Stimulated activated CD4-positive, alpha-beta T cell treated with anti-CD3 and anti-CD28 coated beads, Interleukin-4, amount 100 ng/mL, for 24 hours (primary cell): ENCODE measurements around the gene CLK4.

Experiments
- DNase-seq: peaks from one replicate; pipeline ENCODE4 v3.0.0-alpha.2; 2020

Gene CLK4

GRCh38 chr5:178585421-178585820 is 41.4 kb downstream of the CLK4 start:
- DNase-seq: peak; percentile 29

DNA sequence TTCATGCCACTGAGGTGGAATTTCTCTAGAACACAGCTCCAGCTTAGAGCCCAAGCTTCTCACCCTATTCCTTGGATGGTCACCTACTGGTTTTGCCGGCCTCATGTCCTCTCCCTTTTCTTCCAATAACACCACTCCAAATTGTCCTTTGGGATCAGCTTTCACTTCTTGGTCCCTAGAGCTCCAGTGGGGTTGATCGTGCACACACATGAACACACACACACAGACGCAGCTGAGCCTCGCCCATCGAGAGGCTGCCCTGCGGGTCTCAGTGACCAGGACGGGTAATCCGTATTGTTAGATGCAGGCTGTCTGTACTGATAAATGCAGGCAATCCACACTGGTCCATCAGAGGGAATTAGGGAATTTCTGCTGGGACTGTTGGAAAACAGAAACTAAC is 43.6 kb downstream of the CLK4 start:
- no peak for DNase-seq

DNA sequence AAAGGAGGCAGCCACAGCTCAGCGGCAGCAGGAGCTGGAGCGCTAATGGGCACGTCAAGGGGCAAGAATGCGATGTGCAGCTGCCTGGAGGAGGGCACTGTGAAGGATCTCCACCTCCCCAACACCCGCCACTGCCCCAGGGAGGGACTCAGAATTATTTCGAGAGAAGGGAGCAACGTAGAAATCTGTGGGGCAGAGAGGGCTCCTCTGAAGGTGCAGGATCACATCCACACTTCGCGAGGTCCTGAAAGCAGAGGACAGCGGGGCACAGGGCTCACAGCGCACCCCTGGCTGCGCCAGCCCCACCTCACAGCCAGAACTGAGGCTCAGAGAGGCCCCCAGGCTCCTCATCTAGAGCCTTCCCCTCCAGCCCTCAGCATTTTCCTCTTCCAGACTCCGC is 44.6 kb downstream of the CLK4 start:
- no peak for DNase-seq

- DNase-seq: no peak
Measured at GRCh38 chr5:178581621-178582020, 45.2 kb downstream of the CLK4 start.

DNA sequence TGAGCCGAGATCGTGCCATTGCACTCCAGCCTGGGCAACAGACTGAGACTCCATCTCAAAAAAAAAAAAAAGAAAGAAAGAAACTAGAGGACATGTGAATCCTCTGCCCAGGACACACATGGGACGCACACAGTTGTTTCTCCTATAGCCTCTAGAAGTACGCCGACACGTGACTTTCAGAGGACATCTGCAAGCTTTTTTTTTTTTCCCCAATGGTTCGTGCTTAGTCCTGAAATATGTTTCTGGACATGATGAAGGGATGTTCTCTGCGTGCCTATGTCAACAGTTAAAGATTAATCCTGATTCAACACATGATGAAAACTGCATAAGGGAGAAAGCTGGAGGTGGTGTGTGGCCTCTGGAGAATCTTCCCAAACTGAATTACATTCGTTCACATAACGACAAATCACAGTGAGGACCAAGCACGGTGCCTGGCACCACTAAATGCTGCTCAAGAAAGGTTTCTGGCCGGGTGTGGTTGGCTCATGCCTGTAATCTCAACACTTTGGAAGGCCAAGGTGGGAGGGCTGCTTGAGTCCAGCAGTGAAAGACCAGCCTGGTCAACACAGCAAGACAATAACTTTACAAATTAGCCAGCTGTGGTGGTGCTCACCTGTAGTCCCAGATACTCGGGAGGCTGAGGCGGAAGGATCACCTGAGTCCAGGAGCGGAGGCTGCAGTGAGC is 46.4 kb downstream of the CLK4 start:
- no peak for DNase-seq

DNA sequence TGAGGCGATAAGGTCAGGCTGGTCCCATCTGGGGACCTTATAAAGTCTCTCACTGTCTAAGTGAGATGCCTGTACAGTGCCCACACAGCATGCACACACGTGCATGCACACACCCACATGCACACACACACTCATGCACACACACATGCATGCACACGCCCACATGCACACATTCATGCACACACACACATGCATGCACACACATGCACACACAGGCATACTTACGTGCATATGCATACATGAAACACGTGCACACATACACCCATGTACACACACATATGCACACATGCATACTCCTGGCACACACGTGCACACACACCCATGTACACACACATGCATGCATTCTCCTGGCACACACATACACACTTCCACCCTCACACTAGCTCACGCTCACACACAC is 48.9 kb downstream of the CLK4 start:
- no peak for DNase-seq

DNA sequence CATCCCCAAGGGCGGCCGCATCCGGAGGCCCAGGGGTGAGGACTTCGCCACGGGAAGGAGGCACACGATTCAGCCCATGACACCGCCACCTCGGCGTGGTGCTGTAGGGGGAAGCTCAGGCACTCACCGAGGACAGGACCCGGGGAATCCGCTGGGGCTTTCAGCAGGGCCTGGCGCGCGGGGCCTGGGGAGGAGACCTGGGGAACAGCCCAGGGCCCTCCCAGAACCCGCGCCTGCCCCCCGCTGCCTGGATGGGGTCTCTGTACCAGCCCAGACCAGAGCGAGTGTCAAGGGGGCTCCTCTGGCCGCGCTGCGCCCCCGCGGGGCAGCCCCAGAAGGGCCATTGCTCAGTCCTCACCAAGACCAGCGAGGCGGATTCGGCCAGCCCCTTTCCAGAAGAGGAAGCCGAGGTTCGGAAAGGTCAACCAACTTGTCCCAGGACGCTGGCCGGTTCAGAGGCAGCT is 49.4 kb downstream of the CLK4 start:
- no peak for DNase-seq

- no peak for DNase-seq
Measured at GRCh38 chr5:178576591-178577351, 50.1 kb downstream of the CLK4 start.

DNA sequence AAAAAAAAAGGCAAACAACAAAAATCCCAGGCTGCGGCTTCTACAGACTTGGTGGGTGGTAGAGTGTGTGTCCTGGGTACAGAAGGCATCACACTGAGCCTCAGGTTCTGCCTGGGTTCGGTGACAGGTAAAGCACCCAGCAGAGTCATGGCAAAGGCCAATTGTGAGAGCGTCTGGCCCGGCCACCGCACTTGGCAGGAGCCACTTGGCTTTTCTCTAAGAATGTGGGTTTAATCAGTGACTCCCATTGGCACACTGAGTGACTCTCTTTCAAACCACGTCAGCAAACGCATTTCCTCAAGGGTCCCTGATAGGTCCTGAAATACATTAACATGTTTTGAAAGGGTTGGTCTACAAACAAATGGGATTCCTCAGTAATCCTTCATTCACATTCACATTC is 53.6 kb downstream of the CLK4 start:
- DNase-seq: no peak

DNA sequence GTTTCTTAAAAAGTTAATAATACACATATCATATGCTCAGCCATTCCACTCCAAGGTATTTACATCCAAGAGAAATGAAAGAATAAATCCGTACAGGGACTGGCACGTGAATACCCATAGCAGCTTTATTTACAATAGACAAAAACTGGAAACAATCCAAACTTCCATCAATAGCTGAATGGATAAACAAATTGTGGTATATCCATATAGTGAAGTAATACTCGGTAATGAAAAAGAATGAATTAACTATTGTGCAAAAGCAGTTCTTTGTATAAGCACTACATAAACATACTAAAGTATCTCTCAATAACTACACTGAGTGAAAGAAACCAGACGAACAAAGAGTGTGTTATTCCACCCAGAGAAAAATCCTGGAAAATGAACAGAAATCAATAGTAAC is 54.2 kb downstream of the CLK4 start:
- DNase-seq: no peak

GRCh38 chr5:178569485-178569884 is 57.4 kb downstream of the CLK4 start:
- DNase-seq: no peak

DNA sequence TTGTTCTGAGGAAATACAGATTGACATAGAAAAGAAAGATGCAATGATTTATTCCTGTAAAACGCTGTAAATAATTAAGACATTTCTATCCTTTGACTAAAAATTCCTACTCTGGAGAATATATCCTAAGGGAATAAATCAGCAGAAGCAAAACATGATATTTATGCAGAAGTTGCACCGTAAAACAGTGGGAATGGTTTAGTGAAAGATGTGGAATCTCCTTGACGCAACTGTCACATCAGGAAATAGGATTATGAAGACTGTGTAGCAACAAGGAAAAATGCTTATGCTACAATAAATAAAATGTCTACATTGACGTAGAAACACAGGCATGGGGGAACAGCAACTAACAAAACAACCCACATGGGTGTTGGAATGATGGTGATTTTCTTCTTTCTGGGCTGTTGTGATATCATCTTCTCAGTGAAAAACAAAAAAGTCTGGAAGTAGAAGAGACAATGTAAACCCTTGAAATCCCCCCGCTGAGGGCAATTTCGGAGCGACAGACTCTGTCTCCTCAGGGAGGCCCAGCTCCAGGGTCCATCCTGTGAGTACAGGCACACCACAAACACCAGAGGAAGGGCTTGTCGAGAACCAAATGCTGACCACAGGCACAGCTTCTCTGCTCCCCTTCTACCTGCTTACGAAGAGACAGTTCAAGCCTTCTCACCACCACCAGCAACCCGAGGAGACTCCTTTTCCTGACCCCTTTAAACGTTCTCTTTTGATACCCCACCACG is 61.9 kb downstream of the CLK4 start:
- DNase-seq: no peak

DNA sequence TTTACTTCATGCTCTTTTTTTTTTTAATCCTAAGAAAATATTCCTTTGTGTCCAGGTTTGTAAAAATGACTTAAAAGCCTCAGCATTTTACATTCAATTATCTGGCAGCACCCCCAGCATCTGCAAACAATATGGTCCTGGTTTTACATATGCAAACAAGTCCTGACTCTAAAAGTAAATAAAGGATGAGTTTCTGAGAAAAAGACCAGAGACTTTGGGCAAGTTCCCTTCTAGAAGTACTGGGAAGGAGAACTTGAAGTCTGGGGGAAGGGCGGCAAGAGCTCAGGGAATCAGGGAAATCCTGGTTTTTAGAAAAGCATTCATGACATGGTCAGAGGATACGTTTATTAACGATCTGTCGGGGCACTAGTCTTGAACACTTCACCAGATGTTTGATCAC is 62.5 kb downstream of the CLK4 start:
- DNase-seq: no peak

GRCh38 chr5:178563621-178564020 is 63.2 kb downstream of the CLK4 start:
- DNase-seq: no peak

DNA sequence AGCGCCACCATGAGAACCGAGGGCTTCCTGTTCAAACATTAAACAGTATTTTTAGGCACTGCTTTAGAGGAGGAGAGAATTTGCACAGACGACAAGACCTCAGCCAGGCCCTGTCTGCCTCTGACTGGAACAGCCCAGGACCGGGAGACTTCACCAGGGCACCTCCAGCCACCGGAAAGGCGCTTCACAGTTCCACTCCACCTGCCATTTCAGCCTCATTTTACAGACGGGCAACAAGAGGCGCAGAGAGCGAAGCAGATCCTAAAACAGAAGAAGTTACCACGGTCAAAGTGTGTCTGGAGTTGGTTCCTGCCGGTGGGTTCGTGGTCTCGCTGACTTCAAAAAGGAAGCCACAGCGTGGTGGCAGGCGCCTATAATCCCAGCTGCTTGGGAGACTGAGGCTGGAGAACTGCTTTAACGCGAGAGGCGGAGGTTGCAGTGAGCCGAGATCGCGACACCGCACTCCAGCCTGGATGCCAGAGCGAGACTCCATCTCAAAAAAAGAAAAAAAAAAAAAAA is 65.0 kb downstream of the CLK4 start:
- no peak for DNase-seq

- DNase-seq: no peak
Measured at GRCh38 chr5:178560911-178561310, 65.9 kb downstream of the CLK4 start.

GRCh38 chr5:178557416-178557815 is 69.4 kb downstream of the CLK4 start:
- DNase-seq: no peak

DNA sequence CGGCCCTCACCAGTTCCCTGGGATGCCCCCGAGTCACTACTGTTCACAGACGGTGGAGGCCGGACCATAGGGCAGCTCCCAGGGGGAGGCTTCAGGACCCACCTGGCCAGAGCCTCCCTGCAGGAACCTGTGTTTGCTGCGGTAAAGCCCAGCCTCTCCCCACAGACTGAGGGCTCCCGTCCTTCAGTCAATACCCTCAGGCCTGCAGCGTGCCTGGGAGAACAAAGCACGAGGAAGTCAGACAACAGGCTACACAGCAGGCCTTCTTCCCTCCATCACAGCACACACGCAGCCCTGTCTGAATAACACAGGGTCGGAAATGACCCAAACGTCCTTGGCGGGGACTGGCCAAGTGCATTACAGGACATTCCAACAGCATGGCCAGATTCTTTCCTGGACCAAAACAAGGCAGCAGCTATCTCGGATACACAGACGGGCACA is 71.1 kb downstream of the CLK4 start:
- no peak for DNase-seq

DNA sequence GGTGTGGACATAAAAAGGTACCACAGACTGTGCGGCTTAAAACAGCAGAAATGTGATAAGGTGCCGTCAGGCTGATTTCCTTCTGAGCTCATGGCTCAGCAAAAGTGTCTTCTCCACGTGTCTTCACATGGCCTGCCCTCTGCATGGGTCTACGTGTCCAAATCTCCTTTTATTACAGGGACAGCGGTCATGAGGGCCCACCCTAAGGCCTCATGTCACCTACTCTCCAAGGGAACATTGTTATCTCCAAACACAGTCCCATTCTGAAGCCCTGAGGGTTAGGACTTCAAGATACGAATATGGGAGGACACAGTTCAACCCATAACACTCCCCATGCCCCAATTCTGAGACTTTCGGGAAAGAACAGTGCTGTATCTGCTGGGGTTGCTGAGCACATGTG is 71.8 kb downstream of the CLK4 start:
- no peak for DNase-seq

DNA sequence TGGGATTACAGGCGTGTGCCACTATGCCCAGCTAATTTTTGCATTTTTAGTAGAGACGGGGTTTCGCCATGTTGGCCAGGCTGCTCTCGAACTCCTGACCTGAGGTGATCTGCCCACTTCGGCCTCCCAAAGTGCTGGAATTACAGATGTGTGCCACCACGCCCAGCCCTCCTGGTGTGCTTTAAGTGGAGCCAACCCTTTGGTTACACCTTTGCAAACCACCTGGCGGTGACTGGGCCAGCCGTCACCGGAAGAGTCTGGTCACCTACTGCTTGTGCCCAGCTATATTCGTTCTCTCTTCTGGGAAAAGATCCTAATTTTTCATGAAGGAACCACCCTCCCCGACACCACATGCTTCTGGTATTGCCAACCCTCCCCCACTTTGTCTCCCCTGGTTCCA is 72.5 kb downstream of the CLK4 start:
- DNase-seq: no peak

- no peak for DNase-seq
Measured at GRCh38 chr5:178553517-178553916, 73.3 kb downstream of the CLK4 start.
